SK-N-MC (cell line): ENCODE data around the gene GRIA1.

Experiments used
- DNase-seq: peaks from one replicate; pipeline ENCODE4 v3.0.0-alpha.2; 2011; ENCODE audit warnings: low read depth, low spot score
- H3K27ac ChIP-seq: fragments of 200-600 bp; sonication (generic); 2 replicates; pipeline ENCODE4 v1.5.1; 2016; ENCODE audit warnings: mixed run types
- H3K36me3 ChIP-seq: fragments of 200-600 bp; sonication (generic); 2 replicates; pipeline ENCODE4 v1.6.1; 2017; ENCODE audit warnings: antibody characterized with exemption, low read length, mixed read lengths; ENCODE audit not compliant: insufficient read depth
- H3K4me3 ChIP-seq: fragments of 200-600 bp; sonication (generic); 2 replicates; pipeline ENCODE4 v1.5.1; 2016
- H3K9ac ChIP-seq: fragments of 200-600 bp; sonication (generic); 2 replicates; pipeline ENCODE4 v1.8.0; 2017; ENCODE audit warnings: mixed run types, mixed read lengths; ENCODE audit not compliant: insufficient read length
- H3K9me3 ChIP-seq: fragments of 200-600 bp; sonication (generic); 2 replicates; pipeline ENCODE4 v1.6.1; 2017; ENCODE audit warnings: low read depth, mild to moderate bottlenecking, antibody characterized with exemption, low read length, moderate library complexity, mixed read lengths
- EZH2 ChIP-seq: fragments of 200-600 bp; sonication (generic); IDR thresholded peaks from one replicate; pipeline ENCODE4 v1.6.1; 2017; ENCODE audit warnings: antibody characterized with exemption
- FOXP2 ChIP-seq: optimal IDR thresholded peaks from 2 replicates; pipeline ENCODE3; 2011; ENCODE audit warnings: mild to moderate bottlenecking, moderate library complexity; ENCODE audit not compliant: insufficient read depth; ENCODE audit errors: extremely low read length, control extremely low read depth
- POLR2AphosphoS5 ChIP-seq: IDR thresholded peaks from 2 replicates; pipeline ENCODE4 v1.6.1; 2012; ENCODE audit warnings: mild to moderate bottlenecking, low read depth, low read length, borderline replicate concordance

Gene GRIA1

DNA sequence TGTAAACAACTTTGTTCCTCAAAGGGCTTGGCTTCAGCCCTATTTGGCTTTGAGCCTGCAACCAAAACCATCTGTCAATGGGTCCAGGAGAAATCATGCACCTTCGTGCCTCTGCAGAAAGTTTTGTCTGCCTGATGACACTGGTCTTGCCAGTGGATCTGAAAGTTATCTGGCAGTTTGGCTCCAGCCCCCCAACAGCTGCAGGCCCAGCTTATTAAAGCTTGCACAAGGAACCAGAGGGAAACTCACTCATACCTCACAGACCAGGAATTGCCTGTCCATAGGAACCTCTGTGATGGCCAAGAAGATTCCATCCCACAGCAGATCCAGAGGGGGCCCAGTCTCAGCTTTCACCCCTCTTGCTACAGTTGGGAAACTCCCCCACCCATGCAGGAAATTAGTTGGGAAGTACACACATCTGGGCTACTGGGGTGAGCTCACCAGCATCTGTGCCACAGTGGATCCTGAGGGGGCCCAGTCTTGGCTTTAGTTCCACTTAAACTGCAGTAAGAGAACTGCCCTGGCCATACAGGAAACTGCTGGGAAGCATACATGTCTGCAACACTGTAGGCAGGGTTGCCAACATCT is 265.5 kb downstream of the GRIA1 start:
- Histone ChIP-seq H3K9me3 (no peaks in the 10 kb centered on the region), H3K9ac (no peak overlapping the region), H3K27ac (no peak overlapping the region), H3K4me3 (no peak overlapping the region), H3K36me3 (no peaks in the 10 kb centered on the region)
- no peak for TF ChIP-seq POLR2AphosphoS5
- TF ChIP-seq EZH2, result no peak
- no peak for TF ChIP-seq FOXP2
- DNase-seq, result no peak

- Histone ChIP-seq H3K27ac (no peak overlapping the region), H3K9me3 (no peaks in the 10 kb centered on the region), H3K36me3 (no peaks in the 10 kb centered on the region), H3K4me3 (no peak overlapping the region), H3K9ac (no peak overlapping the region)
- no peak for DNase-seq
- TF ChIP-seq FOXP2, result no peak
- no peak for TF ChIP-seq POLR2AphosphoS5
- no peak for TF ChIP-seq EZH2
Measured at GRCh38 chr5:153756540-153756939, 266.1 kb downstream of the GRIA1 start.

DNA sequence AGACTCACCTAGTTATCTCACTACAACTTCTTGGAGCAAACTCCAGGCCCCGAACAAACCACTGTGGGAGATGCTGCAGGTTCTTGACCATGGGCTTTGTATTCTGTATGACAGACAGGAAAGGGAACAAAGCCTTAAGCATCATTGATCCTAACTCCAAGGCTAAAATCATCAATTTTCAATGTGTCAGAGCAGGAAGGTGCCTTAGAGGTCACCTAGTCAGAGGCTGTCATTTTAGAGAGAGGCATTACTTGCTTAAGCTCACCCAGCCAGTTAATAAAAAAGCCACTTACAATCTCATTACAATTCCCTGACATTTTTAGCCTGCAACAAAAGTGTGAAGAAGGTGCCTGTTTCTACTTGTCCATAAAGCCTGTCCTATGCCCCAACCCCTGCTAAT is 275.5 kb downstream of the GRIA1 start:
- no peak overlapping the region for H3K9ac ChIP-seq
- H3K4me3 ChIP-seq, result no peak overlapping the region
- H3K27ac ChIP-seq, result no peak overlapping the region
- H3K9me3 ChIP-seq, result no peaks in the 10 kb centered on the region
- no peak for DNase-seq
- no peaks in the 10 kb centered on the region for H3K36me3 ChIP-seq
- TF ChIP-seq FOXP2 (no peak), POLR2AphosphoS5 (no peak), EZH2 (no peak)

DNA sequence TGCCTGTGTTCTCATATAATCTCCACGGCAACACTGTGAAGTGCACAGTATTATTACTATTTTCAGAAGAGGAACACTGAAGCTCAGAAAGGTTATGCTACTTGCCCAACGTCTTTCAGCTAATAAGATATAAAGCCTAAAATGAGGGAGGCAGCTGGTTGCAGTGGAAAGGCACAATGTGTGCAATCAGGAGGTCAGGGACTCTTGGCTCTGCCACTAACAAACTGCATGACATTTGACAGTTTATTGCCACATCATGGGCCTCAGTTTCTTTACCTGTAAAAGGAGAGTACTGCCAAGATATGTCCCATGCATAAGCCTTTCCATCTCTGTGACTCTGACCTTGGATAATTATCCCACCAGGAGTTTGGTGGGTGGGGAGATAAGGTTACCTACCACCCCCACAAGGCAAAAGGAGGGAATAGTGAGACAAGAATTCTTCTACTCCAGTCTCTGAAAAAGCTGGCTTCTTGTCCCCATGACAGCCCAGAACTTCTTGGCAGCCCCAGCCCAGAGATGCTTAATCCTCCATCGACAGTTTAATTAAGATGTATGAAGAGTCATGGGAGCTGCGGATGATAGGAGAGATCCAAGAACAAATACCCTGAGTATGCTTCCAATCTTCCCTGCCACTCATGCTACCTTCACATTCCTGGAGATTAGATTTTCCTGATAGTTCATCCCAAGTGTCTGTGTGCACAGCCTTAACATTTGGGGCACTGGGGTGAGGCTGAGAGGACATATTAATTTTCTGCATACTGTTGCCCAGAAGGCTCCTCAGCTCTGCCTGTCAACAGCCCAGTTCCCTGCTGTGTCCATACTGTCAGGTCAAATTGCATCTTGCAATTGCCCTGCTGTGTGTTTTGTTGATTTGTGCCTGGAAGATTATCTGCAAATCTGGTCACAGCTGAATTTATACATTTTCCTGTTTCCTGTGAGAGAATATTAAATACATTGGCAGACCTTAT is 277.0 kb downstream of the GRIA1 start:
- Histone ChIP-seq H3K4me3 (no peak overlapping the region), H3K9ac (no peak overlapping the region), H3K9me3 (no peaks in the 10 kb centered on the region), H3K27ac (no peak overlapping the region), H3K36me3 (no peaks in the 10 kb centered on the region)
- no peak for DNase-seq
- TF ChIP-seq POLR2AphosphoS5, result no peak
- TF ChIP-seq FOXP2, result no peak
- no peak for TF ChIP-seq EZH2

GRCh38 chr5:153770066-153770465 is 279.6 kb downstream of the GRIA1 start:
- no peak overlapping the region for H3K9ac ChIP-seq
- H3K27ac ChIP-seq, result no peak overlapping the region
- TF ChIP-seq POLR2AphosphoS5, result no peak
- TF ChIP-seq EZH2, result no peak
- no peak for TF ChIP-seq FOXP2
- no peaks in the 10 kb centered on the region for H3K9me3 ChIP-seq
- H3K36me3 ChIP-seq, result no peaks in the 10 kb centered on the region
- DNase-seq, result no peak
- H3K4me3 ChIP-seq, result no peak overlapping the region

GRCh38 chr5:153774686-153775085 is 284.2 kb downstream of the GRIA1 start:
- TF ChIP-seq POLR2AphosphoS5, result no peak
- no peak for TF ChIP-seq EZH2
- TF ChIP-seq FOXP2, result no peak
- H3K27ac ChIP-seq, result no peak overlapping the region
- no peak for DNase-seq
- H3K4me3 ChIP-seq, result no peak overlapping the region
- no peaks in the 10 kb centered on the region for H3K9me3 ChIP-seq
- no peak overlapping the region for H3K9ac ChIP-seq
- no peaks in the 10 kb centered on the region for H3K36me3 ChIP-seq

DNA sequence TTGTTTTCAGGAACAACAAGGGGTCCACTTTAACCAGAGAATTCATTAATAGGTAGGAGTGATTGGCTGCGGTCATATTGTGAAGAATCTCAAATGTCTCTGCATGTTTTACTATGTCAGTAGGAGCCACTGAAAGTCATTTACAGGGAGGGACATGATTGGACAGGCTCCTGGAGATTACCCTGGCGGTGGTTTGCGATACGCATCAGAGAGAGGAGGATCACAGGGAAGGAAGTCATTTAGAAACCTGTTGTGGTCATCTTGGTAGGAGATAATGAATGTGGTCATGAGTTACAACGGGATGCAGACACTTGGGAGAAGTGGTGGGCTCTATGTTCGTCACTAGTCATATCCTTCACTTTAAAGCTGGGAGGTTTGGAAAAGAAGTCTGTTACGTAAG is 285.5 kb downstream of the GRIA1 start:
- TF ChIP-seq EZH2, result no peak
- no peak for TF ChIP-seq FOXP2
- no peak for TF ChIP-seq POLR2AphosphoS5
- H3K27ac ChIP-seq, result no peak overlapping the region
- no peak overlapping the region for H3K4me3 ChIP-seq
- no peaks in the 10 kb centered on the region for H3K9me3 ChIP-seq
- no peaks in the 10 kb centered on the region for H3K36me3 ChIP-seq
- no peak for DNase-seq
- no peak overlapping the region for H3K9ac ChIP-seq

DNA sequence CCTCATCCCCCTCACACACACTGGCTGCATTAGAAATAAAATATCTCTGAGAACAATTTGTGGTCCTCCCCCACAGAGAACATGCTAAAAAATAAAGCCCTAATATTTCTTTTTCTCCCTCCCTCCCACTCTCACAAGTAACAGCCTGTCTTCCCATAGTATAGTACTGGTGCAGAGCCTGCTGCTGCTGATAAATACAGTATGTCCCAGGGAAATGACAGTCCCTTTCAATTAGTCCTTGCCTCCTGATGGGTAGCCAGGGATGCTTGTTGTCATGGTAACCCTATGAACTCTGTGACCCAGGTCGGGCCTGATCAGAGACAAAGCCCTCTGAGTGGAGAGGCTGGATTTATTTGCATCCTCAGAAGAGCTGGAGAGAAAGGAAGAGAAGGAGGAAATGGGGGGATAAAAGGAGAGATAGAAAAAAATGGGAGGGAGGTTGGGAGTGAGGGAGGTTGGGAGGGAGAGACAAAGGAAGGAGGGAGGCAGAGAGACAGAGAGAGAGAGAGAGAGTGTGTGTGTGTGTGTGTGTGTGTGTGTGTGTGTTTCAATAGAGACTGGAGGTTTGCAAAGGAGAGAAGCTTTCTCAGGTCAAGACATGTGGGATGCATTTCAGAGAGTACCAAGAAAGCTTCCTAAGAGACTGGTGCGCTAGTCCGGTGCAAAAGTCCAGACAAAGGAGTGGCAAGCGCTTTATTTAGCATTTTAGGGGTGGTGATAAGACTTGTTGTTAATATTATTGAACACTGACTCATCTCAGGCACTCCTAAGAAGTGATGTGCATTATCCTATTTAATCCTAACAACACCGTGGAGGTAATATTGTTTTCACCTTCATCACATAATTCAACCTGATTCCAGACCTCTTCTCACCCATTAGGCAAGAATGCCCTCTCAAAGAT is 287.5 kb downstream of the GRIA1 start:
- no peak overlapping the region for H3K27ac ChIP-seq
- DNase-seq, result no peak
- TF ChIP-seq FOXP2 (no peak), POLR2AphosphoS5 (no peak), EZH2 (no peak)

More for the DNA sequence above, 287.5 kb downstream of the GRIA1 start:
- H3K9me3 ChIP-seq, result no peaks in the 10 kb centered on the region
- no peaks in the 10 kb centered on the region for H3K36me3 ChIP-seq
- no peak overlapping the region for H3K4me3 ChIP-seq
- H3K9ac ChIP-seq, result no peak overlapping the region
